ENCODE data around the gene SLC24A1.

GRCh38 chr15:65612616-65612946, 9.2 kb upstream of the SLC24A1 start:
- no peak for TF ChIP-seq CTCF (IDR thresholded peaks at IDR 0.05)
- no peak for TF ChIP-seq POLR2A (IDR thresholded peaks at IDR 0.05)
